ENCODE data around the gene PPP1R12B.

GRCh38 chr1:202600432-202601041 is 252.0 kb downstream of the PPP1R12B start:
- TF ChIP-seq EZH2phosphoT487 (IDR thresholded peaks at IDR 0.05; ENCODE audit: borderline replicate concordance, low read depth, low read length) (no peak), CTCF (conservative IDR thresholded peaks at IDR 0.05; ENCODE audit: low read length) (peak; percentile 19)

Data from OCI-LY7 (cell line).